Neural progenitor cell (in vitro differentiated cells): ENCODE results near the gene ANO4.

Experiments used
- EZH2 ChIP-seq: fragments of 200-600 bp; sonication (generic); IDR thresholded peaks from 2 replicates; pipeline ENCODE4 v1.6.1; 2017; ENCODE audit warnings: antibody characterized with exemption, mild to moderate bottlenecking, moderate library complexity
- EZH2phosphoT487 ChIP-seq: fragments of 200-600 bp; sonication (generic); IDR thresholded peaks from 2 replicates; pipeline ENCODE4 v1.6.1; 2017; ENCODE audit warnings: antibody characterized with exemption
- TF ChIP-seq, protein P1 (sequence below): fragments of 200-600 bp; sonication (generic); IDR thresholded peaks from 2 replicates; pipeline ENCODE4 v1.5.1; 2017; ENCODE audit warnings: antibody characterized with exemption, mild to moderate bottlenecking

DNA sequence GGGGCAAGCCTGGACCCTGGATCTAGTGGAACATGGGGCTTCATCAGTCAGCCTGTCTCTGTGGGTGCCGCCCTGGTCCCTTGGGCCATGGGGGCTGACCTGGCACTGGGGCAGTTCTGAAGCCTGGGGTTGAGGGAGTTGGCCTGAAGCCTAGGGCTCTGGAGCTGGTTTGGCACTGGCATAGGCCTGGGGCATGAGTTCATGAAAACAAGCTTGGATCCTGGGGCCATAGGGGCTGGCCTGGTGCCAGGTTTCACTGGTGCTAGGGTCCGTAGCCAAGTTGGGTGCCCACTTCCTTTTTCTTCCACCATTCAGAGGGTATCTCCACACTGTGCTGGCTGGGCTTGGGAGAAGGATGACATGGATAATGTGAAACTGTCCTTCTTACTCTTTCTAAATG, 26.6 kb upstream of the ANO4 start:
- TF ChIP-seq, protein P1, sequence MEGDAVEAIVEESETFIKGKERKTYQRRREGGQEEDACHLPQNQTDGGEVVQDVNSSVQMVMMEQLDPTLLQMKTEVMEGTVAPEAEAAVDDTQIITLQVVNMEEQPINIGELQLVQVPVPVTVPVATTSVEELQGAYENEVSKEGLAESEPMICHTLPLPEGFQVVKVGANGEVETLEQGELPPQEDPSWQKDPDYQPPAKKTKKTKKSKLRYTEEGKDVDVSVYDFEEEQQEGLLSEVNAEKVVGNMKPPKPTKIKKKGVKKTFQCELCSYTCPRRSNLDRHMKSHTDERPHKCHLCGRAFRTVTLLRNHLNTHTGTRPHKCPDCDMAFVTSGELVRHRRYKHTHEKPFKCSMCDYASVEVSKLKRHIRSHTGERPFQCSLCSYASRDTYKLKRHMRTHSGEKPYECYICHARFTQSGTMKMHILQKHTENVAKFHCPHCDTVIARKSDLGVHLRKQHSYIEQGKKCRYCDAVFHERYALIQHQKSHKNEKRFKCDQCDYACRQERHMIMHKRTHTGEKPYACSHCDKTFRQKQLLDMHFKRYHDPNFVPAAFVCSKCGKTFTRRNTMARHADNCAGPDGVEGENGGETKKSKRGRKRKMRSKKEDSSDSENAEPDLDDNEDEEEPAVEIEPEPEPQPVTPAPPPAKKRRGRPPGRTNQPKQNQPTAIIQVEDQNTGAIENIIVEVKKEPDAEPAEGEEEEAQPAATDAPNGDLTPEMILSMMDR, result no peak
- TF ChIP-seq EZH2, result no peak
- no peak for TF ChIP-seq EZH2phosphoT487
